GM21528 (cell line): ENCODE data around the gene CCDC9B.
A peak's percentile ranks its signal among the peaks of the same experiment; 100 is the strongest.

Source experiments
- ATAC-seq: cut with Tn5 transposase; IDR thresholded peaks from one replicate; pipeline ENCODE4 v1.9.1; 2021; ENCODE audit warnings: mild to moderate bottlenecking, moderate library complexity; ENCODE audit not compliant: unreplicated experiment, low FRiP score

The CCDC9B gene

DNA sequence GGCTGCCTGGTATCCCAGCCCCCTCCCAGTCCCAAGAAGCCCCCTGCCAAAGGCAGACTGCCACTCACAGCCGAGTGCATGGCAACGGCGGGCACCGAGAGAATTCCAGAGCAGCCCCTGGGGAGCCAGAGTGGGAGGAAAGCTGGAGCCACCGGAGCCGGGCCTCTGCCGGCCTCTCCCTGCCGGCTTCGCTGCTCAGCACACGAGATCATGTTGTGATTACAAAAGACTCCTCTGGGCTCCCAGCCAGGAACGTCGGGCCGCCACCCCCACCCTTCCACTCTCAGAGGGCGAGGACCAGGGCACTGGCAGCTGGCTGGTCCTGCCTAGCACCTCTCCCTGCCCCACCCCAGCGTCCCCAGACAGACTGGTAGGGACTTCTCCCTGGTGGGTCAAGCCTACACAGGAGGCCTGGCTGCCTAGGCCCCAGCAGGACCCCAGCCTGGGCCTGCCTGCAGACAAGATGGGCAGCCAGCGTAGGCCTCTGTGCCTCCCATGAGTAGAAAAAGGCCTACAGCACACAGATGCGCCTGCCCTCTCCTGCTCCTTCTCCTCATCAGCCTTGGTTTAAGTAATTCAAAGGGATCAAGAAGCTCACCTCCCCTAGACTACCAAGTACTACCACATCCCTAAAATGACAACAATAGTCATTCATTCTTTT lies at the start of gene CCDC9B:
Gene CCDC9B (minus strand): TSS at position 200 of the 661 bp plus-strand sequence. CDS start 120 bp downstream, at position 80.
- ATAC-seq, result no peak

GRCh38 chr15:40389824-40390595 lies 49.3 kb upstream of the CCDC9B start:
- no peak for ATAC-seq

GRCh38 chr15:40388941-40389823 lies 48.4 kb upstream of the CCDC9B start:
- ATAC-seq, result no peak

GRCh38 chr15:40386480-40386879 lies 45.7 kb upstream of the CCDC9B start:
- ATAC-seq, result no peak

DNA sequence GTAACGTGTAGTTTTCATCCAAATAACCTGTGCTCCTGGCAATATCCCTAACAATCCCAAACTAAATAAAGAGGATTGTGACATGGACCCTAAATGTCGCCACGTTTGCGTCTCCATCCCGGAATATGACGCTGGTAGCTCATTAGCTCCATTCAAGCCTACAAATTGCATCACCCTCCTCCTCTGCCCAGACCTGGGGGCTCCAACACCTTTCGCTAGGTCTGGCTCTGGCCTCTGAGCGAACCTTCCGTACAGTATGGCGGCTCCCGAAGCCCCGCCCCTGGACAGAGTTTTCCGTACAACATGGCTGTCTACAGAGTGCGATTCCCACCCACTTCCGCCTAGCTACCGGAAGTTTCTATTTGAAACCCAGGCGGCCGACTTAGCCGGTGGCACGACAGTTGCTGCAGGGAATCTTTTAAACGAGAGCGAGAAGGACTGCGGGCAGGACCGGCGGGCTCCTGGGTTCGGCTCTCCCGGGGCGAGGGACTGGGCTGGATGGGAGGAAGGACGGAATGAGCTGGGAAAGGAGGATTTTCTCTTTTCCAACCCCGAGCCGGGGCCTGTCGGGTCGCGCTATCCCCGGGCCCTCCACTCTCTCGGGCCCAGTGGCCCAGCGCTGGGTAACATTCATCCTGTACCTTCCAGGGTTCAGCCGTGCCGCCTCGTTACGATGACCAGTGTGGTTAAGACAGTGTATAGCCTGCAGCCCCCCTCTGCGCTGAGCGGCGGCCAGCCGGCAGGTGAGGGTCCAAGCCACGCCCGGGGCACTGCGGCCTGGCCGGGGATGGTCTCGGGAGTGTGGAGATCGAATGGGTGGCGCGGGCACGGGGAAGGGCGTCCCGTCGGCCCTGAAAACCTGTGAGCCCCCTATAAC lies 42.1 kb upstream of the CCDC9B start, which contains the start of gene KNSTRN:
Gene KNSTRN (plus strand): TSS at position 142 of the 877 bp plus-strand sequence. CDS start 115 bp downstream, at position 257.
- ATAC-seq, result peak; percentile 91

- no peak for ATAC-seq
Observed at GRCh38 chr15:40381818-40382529, 41.2 kb upstream of the CCDC9B start.

GRCh38 chr15:40380636-40381035 lies 39.9 kb upstream of the CCDC9B start:
- no peak for ATAC-seq

GRCh38 chr15:40379853-40380252 lies 39.1 kb upstream of the CCDC9B start:
- no peak for ATAC-seq

DNA sequence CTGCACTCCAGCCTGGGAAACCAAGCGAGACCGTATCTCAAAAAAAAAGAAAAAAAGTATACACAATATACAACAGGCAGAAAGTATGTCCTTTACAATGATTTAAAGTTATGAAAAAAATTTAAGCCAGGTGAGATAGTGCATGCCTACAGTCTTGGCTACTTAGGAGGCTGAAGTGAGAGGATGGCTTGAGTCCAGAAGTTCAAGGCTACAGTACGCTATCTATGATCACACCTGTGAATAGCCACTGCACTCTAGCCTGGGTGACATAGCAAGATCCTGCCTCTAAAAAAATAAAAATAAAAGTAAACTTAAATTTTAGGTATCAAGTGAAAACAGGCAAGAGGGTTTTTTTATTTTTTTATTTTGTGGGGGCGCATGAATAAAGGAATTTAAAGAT lies 38.6 kb upstream of the CCDC9B start:
- no peak for ATAC-seq

GRCh38 chr15:40377606-40378005 lies 36.9 kb upstream of the CCDC9B start:
- no peak for ATAC-seq

GRCh38 chr15:40372981-40373380 lies 32.2 kb upstream of the CCDC9B start:
- no peak for ATAC-seq

DNA sequence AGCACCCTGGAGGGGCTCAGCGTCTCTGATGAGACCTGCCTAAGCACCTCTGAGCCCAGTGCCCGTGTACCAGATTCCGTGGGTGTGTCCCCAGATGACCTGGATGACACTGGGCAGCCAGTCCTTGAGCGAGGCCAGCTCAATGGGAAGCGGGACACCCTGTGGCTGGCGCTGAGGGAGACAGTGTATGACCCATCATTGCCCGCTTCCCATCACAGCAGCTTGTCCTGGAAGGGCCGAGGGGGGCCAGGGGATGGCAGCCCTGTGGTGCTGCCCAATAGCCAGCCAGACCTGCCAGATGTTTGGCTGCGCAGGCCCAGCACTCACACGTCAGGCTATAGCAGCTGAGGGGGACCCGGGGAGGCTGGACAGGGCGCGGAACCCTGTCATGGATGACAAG lies 29.2 kb upstream of the CCDC9B start:
- ATAC-seq, result no peak

GRCh38 chr15:40369474-40369869 lies 28.7 kb upstream of the CCDC9B start:
- ATAC-seq, result no peak

DNA sequence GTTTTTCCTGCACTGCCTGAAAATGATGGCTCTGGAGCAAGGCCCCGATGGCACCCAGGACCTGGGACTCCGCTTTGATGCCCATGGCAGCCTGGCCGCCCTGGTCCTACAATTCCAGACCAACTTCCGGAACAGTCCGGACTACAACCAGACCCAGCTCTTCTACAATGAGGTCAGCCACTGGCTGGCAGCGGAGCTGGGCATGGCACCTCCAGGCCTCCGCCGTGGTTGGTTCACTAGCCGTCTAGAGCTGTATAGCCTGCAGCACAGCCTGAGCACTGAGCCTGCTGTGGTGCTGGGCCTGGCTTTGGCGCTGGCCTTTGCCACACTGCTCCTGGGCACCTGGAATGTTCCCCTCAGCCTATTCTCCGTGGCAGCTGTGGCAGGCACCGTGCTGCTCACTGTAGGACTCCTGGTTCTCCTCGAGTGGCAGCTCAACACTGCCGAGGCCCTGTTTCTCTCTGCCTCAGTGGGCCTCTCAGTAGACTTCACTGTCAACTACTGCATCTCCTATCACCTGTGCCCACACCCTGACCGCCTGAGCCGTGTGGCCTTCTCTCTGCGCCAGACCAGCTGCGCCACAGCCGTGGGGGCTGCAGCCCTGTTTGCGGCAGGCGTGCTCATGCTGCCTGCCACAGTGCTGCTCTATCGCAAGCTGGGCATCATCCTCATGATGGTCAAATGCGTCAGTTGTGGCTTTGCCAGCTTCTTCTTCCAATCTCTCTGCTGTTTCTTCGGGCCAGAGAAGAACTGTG lies 28.2 kb upstream of the CCDC9B start:
- ATAC-seq, result no peak

DNA sequence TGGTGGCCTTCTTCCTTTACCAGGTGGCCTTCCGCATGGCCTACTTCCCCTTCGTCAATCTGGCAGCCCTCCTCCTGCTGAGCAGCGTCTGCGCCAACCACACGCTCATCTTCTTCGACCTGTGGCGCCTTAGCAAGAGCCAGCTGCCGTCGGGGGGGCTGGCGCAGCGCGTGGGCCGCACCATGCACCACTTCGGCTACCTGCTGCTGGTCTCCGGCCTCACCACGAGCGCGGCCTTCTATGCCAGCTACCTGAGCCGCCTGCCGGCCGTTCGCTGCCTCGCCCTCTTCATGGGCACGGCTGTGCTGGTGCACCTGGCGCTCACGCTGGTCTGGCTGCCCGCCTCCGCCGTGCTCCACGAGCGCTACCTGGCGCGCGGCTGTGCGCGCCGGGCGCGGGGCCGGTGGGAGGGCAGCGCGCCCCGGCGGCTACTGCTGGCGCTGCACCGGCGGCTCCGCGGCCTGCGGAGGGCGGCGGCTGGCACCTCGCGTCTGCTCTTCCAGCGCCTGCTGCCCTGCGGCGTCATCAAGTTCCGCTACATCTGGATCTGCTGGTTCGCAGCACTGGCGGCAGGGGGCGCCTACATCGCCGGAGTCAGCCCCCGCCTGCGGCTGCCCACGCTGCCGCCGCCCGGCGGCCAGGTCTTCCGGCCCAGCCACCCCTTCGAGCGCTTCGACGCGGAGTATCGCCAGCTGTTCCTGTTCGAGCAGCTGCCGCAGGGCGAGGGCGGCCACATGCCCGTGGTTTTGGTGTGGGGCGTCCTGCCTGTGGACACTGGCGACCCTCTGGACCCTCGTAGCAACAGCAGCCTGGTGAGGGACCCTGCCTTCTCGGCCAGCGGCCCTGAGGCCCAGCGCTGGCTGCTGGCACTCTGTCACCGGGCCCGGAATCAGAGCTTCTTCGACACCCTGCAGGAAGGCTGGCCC lies 27.2 kb upstream of the CCDC9B start:
- ATAC-seq, result peak; percentile 77

- ATAC-seq, result no peak
Observed at GRCh38 chr15:40367371-40367685, 26.6 kb upstream of the CCDC9B start.

- ATAC-seq, result no peak
Observed at GRCh38 chr15:40366457-40367370, 26.0 kb upstream of the CCDC9B start.
